ENCODE data around the gene PTPRCAP. TPM values are rescaled to one million over a fixed set of nuclear protein-coding genes. Genes with fewer than 3 reads are reported as not detected.
"Not testable (repeated sequence)": the region's sequence is repeated elsewhere in the genome, so short reads cannot be mapped to it uniquely, and the experiment has no call there.

PTPRCAP gene
- total RNA-seq, 4 donors from 2014 or later = 17.3 to 56.9 (median 21.7) TPM

GRCh38 chr11:67402192-67402839 is 35.2 kb downstream of the PTPRCAP start:
- Histone ChIP-seq H3K36me3 (peaks cover 0 to 26% (median 0%) of the 10 kb centered on the region in 3 donors), H3K4me1 (peaks cover 0 to 47% (median 41%) of the 10 kb centered on the region in 4 donors), H3K27ac (peak overlapping the region; percentile 91 to 98 (median 95)), H3K4me3 (peak overlapping the region; percentile 20 to 90 (median 83))
- TF ChIP-seq POLR2A (IDR thresholded peaks at IDR 0.05) = peak in 1 of 2 donors; percentile 29
- not testable (repeated sequence) for H3K27me3 ChIP-seq, H3K9me3 ChIP-seq
- peak in 2 of 3 donors; percentile 56 to 61 for DNase-seq

DNA sequence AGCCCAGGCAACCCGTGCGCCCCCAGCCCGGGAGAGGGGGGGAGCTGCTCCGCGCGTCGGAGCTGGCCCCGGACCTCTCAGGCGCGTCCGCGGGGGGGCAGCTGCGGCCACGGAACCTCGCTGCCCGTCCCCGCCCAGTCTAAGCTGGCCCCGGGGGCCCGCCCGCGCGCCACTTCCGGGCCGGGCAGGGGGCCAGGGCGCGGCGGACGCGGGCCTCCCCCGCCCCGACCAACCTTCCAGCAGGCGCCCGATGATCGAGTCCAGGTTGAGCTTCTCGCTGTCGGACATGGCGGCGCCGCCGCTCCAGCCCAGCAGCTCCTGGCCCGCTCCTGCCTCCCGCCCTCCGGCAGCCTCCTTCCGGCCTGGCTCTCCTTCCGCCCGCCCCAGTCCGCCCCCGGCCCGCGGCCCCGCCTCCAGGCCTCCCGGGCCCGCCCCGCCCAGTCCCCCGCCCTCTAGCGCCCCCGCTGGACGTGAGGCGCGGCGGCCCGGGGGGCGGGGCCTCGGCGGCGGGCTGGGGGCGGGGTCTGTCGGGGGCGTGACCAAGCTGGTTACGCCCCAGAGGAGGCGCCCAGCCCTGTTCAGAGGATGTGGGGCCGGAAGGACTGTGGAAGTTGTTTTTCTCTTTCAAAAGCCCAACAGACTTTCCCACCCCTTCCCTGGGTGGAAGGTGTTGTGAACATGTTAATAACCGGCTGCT is 35.8 kb downstream of the PTPRCAP start, which contains the start of gene PPP1CA:
PPP1CA (minus strand) TSS at position 364 of the 697 bp plus-strand sequence; CDS start at position 288, 76 bp downstream.
- TF ChIP-seq CTCF (IDR thresholded peaks at IDR 0.05) (peak; percentile 15 to 76 (median 45)), POLR2A (IDR thresholded peaks at IDR 0.05) (peak; percentile 81 to 85)
- peak within 1 kb of the TSS; percentile 91 to 98 (median 95) for H3K27ac ChIP-seq
- no peaks in the 10 kb centered on the region for H3K27me3 ChIP-seq
- H3K4me3 ChIP-seq = peak within 1 kb of the TSS; percentile 81 to 97 (median 88)
- peaks cover 0 to 48% (median 40%) of the 10 kb centered on the region in 4 donors for H3K4me1 ChIP-seq
- peak; percentile 87 to 96 (median 96) for DNase-seq
- peaks cover 0 to 33% (median 0%) of the 10 kb centered on the region in 3 donors for H3K36me3 ChIP-seq
- H3K9me3 ChIP-seq = no peaks in the 10 kb centered on the region

GRCh38 chr11:67400942-67401494 is 36.5 kb downstream of the PTPRCAP start:
- Histone ChIP-seq H3K4me1 (peaks cover 0 to 51% (median 35%) of the 10 kb centered on the region in 4 donors), H3K9me3 (no peaks in the 10 kb centered on the region), H3K27me3 (no peaks in the 10 kb centered on the region), H3K36me3 (peaks cover 0 to 39% (median 0%) of the 10 kb centered on the region in 3 donors), H3K27ac (peak overlapping the region; percentile 91 to 98 (median 95)), H3K4me3 (peak overlapping the region; percentile 81 to 97 (median 88))
- no peak for TF ChIP-seq CTCF (IDR thresholded peaks at IDR 0.05)
- no peak for TF ChIP-seq POLR2A (IDR thresholded peaks at IDR 0.05)
- peak in 1 of 3 donors; percentile 49 for DNase-seq

DNA sequence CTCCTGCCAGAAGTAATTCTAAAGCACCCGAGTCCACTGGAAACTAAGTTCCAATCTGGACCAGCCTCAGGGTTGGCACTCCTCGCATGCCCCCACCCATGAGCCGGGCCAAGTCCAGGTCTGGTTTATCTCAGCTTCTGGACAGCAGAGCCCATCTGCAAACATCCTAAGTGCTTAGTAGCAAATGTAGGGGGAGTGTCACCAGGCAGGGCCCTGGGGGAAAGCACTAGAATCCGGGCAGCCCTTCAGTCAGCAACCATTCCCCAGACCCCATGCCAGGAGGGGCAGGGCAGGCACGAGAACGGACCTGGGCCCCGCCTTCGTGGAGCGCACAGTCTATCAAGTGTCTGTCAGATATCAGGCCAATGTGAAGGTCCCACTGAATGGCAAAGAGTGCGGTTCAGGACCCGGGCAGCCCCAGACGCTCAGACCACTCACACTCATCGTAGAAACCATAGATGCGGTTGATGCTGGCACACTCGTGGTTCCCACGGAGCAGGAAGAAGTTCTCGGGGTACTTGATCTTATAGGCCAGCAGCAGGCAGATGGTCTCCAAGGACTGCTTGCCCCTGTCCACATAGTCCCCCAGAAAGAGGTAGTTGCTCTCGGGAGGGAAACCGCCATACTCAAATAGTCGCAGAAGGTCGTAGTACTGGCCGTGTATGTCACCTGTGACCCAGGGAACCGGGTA is 37.1 kb downstream of the PTPRCAP start:
- TF ChIP-seq POLR2A (IDR thresholded peaks at IDR 0.05) = no peak
- TF ChIP-seq CTCF (IDR thresholded peaks at IDR 0.05) = no peak
- peak overlapping the region; percentile 81 to 97 (median 88) for H3K4me3 ChIP-seq
- DNase-seq = peak in 2 of 3 donors; percentile 69 to 78
- no peaks in the 10 kb centered on the region for H3K27me3 ChIP-seq
- H3K27ac ChIP-seq = peak overlapping the region; percentile 91 to 98 (median 95)
- peaks cover 0 to 51% (median 29%) of the 10 kb centered on the region in 4 donors for H3K4me1 ChIP-seq
- H3K36me3 ChIP-seq = peaks cover 0 to 44% (median 0%) of the 10 kb centered on the region in 3 donors
- no peaks in the 10 kb centered on the region for H3K9me3 ChIP-seq

DNA sequence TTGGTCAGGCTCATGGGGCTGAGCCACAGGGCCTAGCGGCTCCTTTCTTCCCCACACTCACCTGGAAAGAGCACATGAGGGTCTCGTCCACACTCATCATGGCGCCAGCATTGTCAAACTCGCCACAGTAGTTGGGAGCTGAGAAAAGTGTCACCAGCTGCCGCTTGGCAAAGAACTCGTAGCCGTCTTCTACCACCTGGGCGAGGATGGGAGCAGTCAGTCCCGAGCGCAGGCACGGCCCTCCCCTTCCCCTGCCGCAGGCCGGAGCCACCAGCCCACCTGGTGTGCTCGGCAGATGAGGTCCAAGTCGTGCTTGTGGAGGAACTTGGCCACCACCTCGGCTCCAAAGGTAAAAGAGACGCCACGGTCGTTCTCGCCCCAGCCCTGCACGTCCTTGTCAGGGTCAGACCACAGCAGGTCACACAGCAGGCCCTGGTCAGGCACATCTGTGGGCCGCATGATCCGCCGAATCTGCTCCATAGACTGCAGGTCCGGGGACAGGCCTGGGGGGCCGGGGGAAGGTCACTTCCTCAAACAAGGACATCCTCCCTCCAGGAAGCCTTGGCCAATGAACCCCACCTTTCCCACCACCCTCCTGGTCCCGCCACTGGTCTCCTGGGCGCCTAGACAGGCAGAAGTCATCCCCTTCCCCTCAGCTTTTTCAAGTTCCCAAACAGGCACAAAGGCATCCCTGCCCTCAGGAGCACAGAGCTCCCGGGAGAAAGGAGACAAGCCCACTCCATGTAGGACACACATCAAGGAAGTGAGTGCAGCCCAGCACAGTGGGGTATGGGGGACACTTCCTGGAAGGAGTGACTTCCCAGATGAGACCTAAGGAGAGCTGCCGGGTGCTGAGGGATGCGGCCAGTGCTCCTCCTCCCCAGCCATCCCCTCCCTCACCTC is 38.6 kb downstream of the PTPRCAP start:
- Histone ChIP-seq H3K27ac (peak overlapping the region in 1 of 4 donors; percentile 1), H3K9me3 (no peaks in the 10 kb centered on the region), H3K4me1 (peaks cover 0 to 51% (median 28%) of the 10 kb centered on the region in 4 donors), H3K27me3 (no peaks in the 10 kb centered on the region), H3K36me3 (peaks cover 0 to 51% (median 0%) of the 10 kb centered on the region in 3 donors), H3K4me3 (no peak overlapping the region)
- DNase-seq = no peak
- no peak for TF ChIP-seq POLR2A (IDR thresholded peaks at IDR 0.05)
- TF ChIP-seq CTCF (IDR thresholded peaks at IDR 0.05) = no peak
